Measurements from ENCODE around the gene HEPACAM.

Gene HEPACAM

GRCh38 chr11:124874571-124875255 is 61.1 kb downstream of the HEPACAM start:
- Histone ChIP-seq H3K79me2 (ENCODE audit: control insufficient read depth, low read length) (no peaks in the 10 kb centered on the region), H4K20me1 (ENCODE audit: control insufficient read depth, insufficient read depth, low read depth, low read length) (no peaks in the 10 kb centered on the region), H3F3A (ENCODE audit: control insufficient read depth, insufficient read depth) (no peaks in the 10 kb centered on the region), H3K4me2 (ENCODE audit: low read length) (no peak overlapping the region), H3K9me2 (replicated peaks; ENCODE audit: control insufficient read depth, low read length) (no peaks in the 10 kb centered on the region), H3K4me1 (ENCODE audit: control insufficient read depth, low read length) (peaks cover 9% of the 10 kb centered on the region), H3K9me3 (ENCODE audit: control insufficient read depth, insufficient read depth, low read length) (no peaks in the 10 kb centered on the region), H3K27me3 (ENCODE audit: control insufficient read depth, low read length) (peaks cover 27% of the 10 kb centered on the region), H3K36me3 (ENCODE audit: control insufficient read depth, low read length) (no peaks in the 10 kb centered on the region), H3K4me3 (ENCODE audit: low read length) (no peak overlapping the region), H3K27ac (ENCODE audit: low read depth, low read length) (no peak overlapping the region)
- TF ChIP-seq CTCF (IDR thresholded peaks at IDR 0.05; ENCODE audit: low read depth, low read length, poor library complexity, severe bottlenecking) (no peak), EZH2phosphoT487 (IDR thresholded peaks at IDR 0.05; ENCODE audit: borderline replicate concordance, low read length) (no peak)

GRCh38 chr11:124873951-124874350 is 61.9 kb downstream of the HEPACAM start:
- no peaks in the 10 kb centered on the region for H4K20me1 ChIP-seq (ENCODE audit: control insufficient read depth, insufficient read depth, low read depth, low read length)
- H3K9me2 ChIP-seq (replicated peaks; ENCODE audit: control insufficient read depth, low read length): no peaks in the 10 kb centered on the region
- no peak overlapping the region for H3K4me3 ChIP-seq (ENCODE audit: low read length)
- H3K36me3 ChIP-seq (ENCODE audit: control insufficient read depth, low read length): no peaks in the 10 kb centered on the region
- H3K9me3 ChIP-seq (ENCODE audit: control insufficient read depth, insufficient read depth, low read length): no peaks in the 10 kb centered on the region
- peaks cover 9% of the 10 kb centered on the region for H3K4me1 ChIP-seq (ENCODE audit: control insufficient read depth, low read length)
- H3F3A ChIP-seq (ENCODE audit: control insufficient read depth, insufficient read depth): no peaks in the 10 kb centered on the region
- peaks cover 27% of the 10 kb centered on the region for H3K27me3 ChIP-seq (ENCODE audit: control insufficient read depth, low read length)
- no peak overlapping the region for H3K4me2 ChIP-seq (ENCODE audit: low read length)
- TF ChIP-seq EZH2phosphoT487 (IDR thresholded peaks at IDR 0.05; ENCODE audit: borderline replicate concordance, low read length): no peak
- TF ChIP-seq CTCF (IDR thresholded peaks at IDR 0.05; ENCODE audit: low read depth, low read length, poor library complexity, severe bottlenecking): no peak
- no peaks in the 10 kb centered on the region for H3K79me2 ChIP-seq (ENCODE audit: control insufficient read depth, low read length)
- H3K27ac ChIP-seq (ENCODE audit: low read depth, low read length): no peak overlapping the region

- TF ChIP-seq EZH2phosphoT487 (IDR thresholded peaks at IDR 0.05; ENCODE audit: borderline replicate concordance, low read length) (no peak), CTCF (IDR thresholded peaks at IDR 0.05; ENCODE audit: low read depth, low read length, poor library complexity, severe bottlenecking) (no peak)
- Histone ChIP-seq H3K27me3 (ENCODE audit: control insufficient read depth, low read length) (peaks cover 32% of the 10 kb centered on the region), H3F3A (ENCODE audit: control insufficient read depth, insufficient read depth) (no peaks in the 10 kb centered on the region), H3K9me3 (ENCODE audit: control insufficient read depth, insufficient read depth, low read length) (no peaks in the 10 kb centered on the region), H3K36me3 (ENCODE audit: control insufficient read depth, low read length) (no peaks in the 10 kb centered on the region), H3K4me3 (ENCODE audit: low read length) (no peak overlapping the region), H4K20me1 (ENCODE audit: control insufficient read depth, insufficient read depth, low read depth, low read length) (no peaks in the 10 kb centered on the region), H3K9me2 (replicated peaks; ENCODE audit: control insufficient read depth, low read length) (no peaks in the 10 kb centered on the region), H3K79me2 (ENCODE audit: control insufficient read depth, low read length) (no peaks in the 10 kb centered on the region), H3K27ac (ENCODE audit: low read depth, low read length) (no peak overlapping the region), H3K4me2 (ENCODE audit: low read length) (no peak overlapping the region), H3K4me1 (ENCODE audit: control insufficient read depth, low read length) (peaks cover 9% of the 10 kb centered on the region)
These were observed 63.1 kb downstream of the HEPACAM start for GRCh38 chr11:124872741-124873140.
